H9 (cell line): ENCODE results near the gene RNF186. TPM values are rescaled to one million over a fixed set of nuclear protein-coding genes. Genes with fewer than 3 reads are reported as not detected.

Source experiments
- DNase-seq: peaks from one replicate; pipeline ENCODE4 v3.0.0-alpha.2; 2017
- H2AFZ ChIP-seq: one replicate; pipeline ENCODE4 v1.6.1; 2013; ENCODE audit warnings: mild to moderate bottlenecking, low read length, control low read depth, moderate library complexity
- H2AK5ac ChIP-seq: 2 replicates; pipeline ENCODE4 v1.6.1; 2013; ENCODE audit warnings: low read length, control low read depth, mixed read lengths; ENCODE audit not compliant: insufficient read length
- H2BK120ac ChIP-seq: one replicate; pipeline ENCODE4 v1.6.1; 2013; ENCODE audit warnings: low read depth, mild to moderate bottlenecking, low read length, control low read depth, inconsistent platforms; ENCODE audit not compliant: poor library complexity, severe bottlenecking
- H2BK12ac ChIP-seq: 2 replicates; pipeline ENCODE4 v1.6.1; 2013; ENCODE audit warnings: low read length, control low read depth, mixed read lengths, low read depth; ENCODE audit not compliant: insufficient read length
- H2BK15ac ChIP-seq: 2 replicates; pipeline ENCODE4 v1.6.1; 2013; ENCODE audit warnings: low read depth, low read length, control low read depth
- H2BK20ac ChIP-seq: one replicate; pipeline ENCODE4 v1.6.1; 2013; ENCODE audit warnings: low read depth, mild to moderate bottlenecking, low read length, control low read depth, inconsistent platforms; ENCODE audit not compliant: poor library complexity, severe bottlenecking
- H2BK5ac ChIP-seq: 2 replicates; pipeline ENCODE4 v1.6.1; 2013; ENCODE audit warnings: low read length, control low read depth, mixed read lengths; ENCODE audit not compliant: insufficient read length
- H3K14ac ChIP-seq: 2 replicates; pipeline ENCODE4 v1.6.1; 2013; ENCODE audit warnings: low read length, control low read depth; ENCODE audit not compliant: insufficient read depth
- H3K18ac ChIP-seq: 2 replicates; pipeline ENCODE4 v1.6.1; 2013; ENCODE audit warnings: low read depth, mild to moderate bottlenecking, mixed read lengths, low read length, control low read depth; ENCODE audit not compliant: insufficient read length
- H3K23ac ChIP-seq: 2 replicates; pipeline ENCODE4 v1.6.1; 2013; ENCODE audit warnings: low read length, control low read depth, mixed read lengths, low read depth; ENCODE audit not compliant: insufficient read length
- H3K23me2 ChIP-seq: 2 replicates; pipeline ENCODE4 v1.6.1; 2013; ENCODE audit warnings: low read depth, mild to moderate bottlenecking, mixed read lengths, low read length, control low read depth; ENCODE audit not compliant: insufficient read length, poor library complexity, severe bottlenecking
- H3K27ac ChIP-seq: 2 replicates; pipeline ENCODE4 v1.5.1; 2013; ENCODE audit warnings: low read length, control low read depth, mixed read lengths, low read depth; ENCODE audit not compliant: insufficient read length
- H3K27me3 ChIP-seq: 2 replicates; pipeline ENCODE4 v1.6.1; 2013; ENCODE audit warnings: low read length, control low read depth, inconsistent platforms; ENCODE audit not compliant: insufficient read depth
- H3K4ac ChIP-seq: 2 replicates; pipeline ENCODE4 v1.6.1; 2013; ENCODE audit warnings: low read depth, mild to moderate bottlenecking, control low read depth, inconsistent platforms, low read length, moderate library complexity
- H3K4me1 ChIP-seq: 2 replicates; pipeline ENCODE4 v1.6.1; 2013; ENCODE audit warnings: low read length, control low read depth, inconsistent platforms; ENCODE audit not compliant: insufficient read depth
- H3K4me2 ChIP-seq: 2 replicates; pipeline ENCODE4 v1.6.1; 2013; ENCODE audit warnings: low read length, control low read depth, mixed read lengths; ENCODE audit not compliant: insufficient read length, insufficient read depth
- H3K56ac ChIP-seq: 2 replicates; pipeline ENCODE4 v1.6.1; 2013; ENCODE audit warnings: low read depth, mild to moderate bottlenecking, mixed read lengths, low read length, control low read depth; ENCODE audit not compliant: insufficient read length
- H3K79me1 ChIP-seq: 2 replicates; pipeline ENCODE4 v1.6.1; 2013; ENCODE audit warnings: low read depth, mild to moderate bottlenecking, moderate library complexity, low read length, control low read depth, inconsistent platforms; ENCODE audit not compliant: insufficient read depth, poor library complexity, severe bottlenecking
- H3K79me2 ChIP-seq: 2 replicates; pipeline ENCODE4 v1.6.1; 2013; ENCODE audit warnings: low read length, control low read depth, inconsistent platforms; ENCODE audit not compliant: insufficient read depth
- H3K9ac ChIP-seq: 2 replicates; pipeline ENCODE4 v1.6.1; 2013; ENCODE audit warnings: low read length, control low read depth, mixed read lengths; ENCODE audit not compliant: insufficient read length; ENCODE audit errors: extremely low read depth
- H3K9me3 ChIP-seq: one replicate; pipeline ENCODE4 v1.6.1; 2013; ENCODE audit warnings: low read depth, low read length, inconsistent platforms; ENCODE audit not compliant: control insufficient read depth
- H3T11ph ChIP-seq: one replicate; pipeline ENCODE4 v1.6.1; 2013; ENCODE audit warnings: mild to moderate bottlenecking, low read length, control low read depth, inconsistent platforms
- H4K20me1 ChIP-seq: one replicate; pipeline ENCODE4 v1.6.1; 2013; ENCODE audit not compliant: control insufficient read depth, insufficient read length, insufficient read depth
- H4K5ac ChIP-seq: 2 replicates; pipeline ENCODE4 v1.6.1; 2013; ENCODE audit warnings: low read depth, mild to moderate bottlenecking, mixed read lengths, low read length, control low read depth; ENCODE audit not compliant: insufficient read length
- H4K8ac ChIP-seq: replicated peaks from 2 replicates; pipeline ENCODE4 v1.6.1; 2013; ENCODE audit warnings: low read length, control low read depth, mixed read lengths, low read depth; ENCODE audit not compliant: insufficient read length
- H4K91ac ChIP-seq: 2 replicates; pipeline ENCODE4 v1.6.1; 2013; ENCODE audit warnings: low read depth, mild to moderate bottlenecking, moderate library complexity, mixed read lengths, low read length, control low read depth; ENCODE audit not compliant: insufficient read length
- H3K27ac Mint-ChIP-seq, 3 experiments: 2 replicates in 2 of 3; 3 replicates in 1 of 3; pipeline ENCODE4 v1.8.0; 2020 to 2021; ENCODE audit warnings: mixed read lengths in 3 of 3, mild to moderate bottlenecking in 1 of 3, moderate library complexity in 1 of 3
- H3K27me3 Mint-ChIP-seq: 2 replicates; pipeline ENCODE4 v1.8.0; 2021; ENCODE audit warnings: low read depth, mild to moderate bottlenecking, moderate library complexity, mixed read lengths
- H3K36me3 Mint-ChIP-seq, 3 experiments: 2 replicates in 2 of 3; 3 replicates in 1 of 3; pipeline ENCODE4 v1.8.0; 2020 to 2021; ENCODE audit warnings: low read depth in 3 of 3, mixed read lengths in 3 of 3; ENCODE audit not compliant: insufficient read depth in 1 of 3
- H3K4me1 Mint-ChIP-seq, 2 experiments: 2 replicates each; pipeline ENCODE4 v1.8.0; 2020; ENCODE audit warnings: mixed read lengths in 2 of 2
- H3K4me3 Mint-ChIP-seq, 2 experiments: 2 replicates in 1 of 2; 3 replicates in 1 of 2; pipeline ENCODE4 v1.8.0; 2020 to 2021; ENCODE audit warnings: mild to moderate bottlenecking in 2 of 2, mixed read lengths in 2 of 2, moderate library complexity in 1 of 2
- H3K9me3 Mint-ChIP-seq, 2 experiments: 2 replicates in 1 of 2; 3 replicates in 1 of 2; pipeline ENCODE4 v1.8.0; 2020; ENCODE audit warnings: mild to moderate bottlenecking in 2 of 2, mixed read lengths in 2 of 2, moderate library complexity in 1 of 2
- CTCF ChIP-seq: fragments of 200-600 bp; sonication (generic); conservative IDR thresholded peaks from 3 replicates; pipeline ENCODE4 v1.8.0; 2021; ENCODE audit warnings: antibody characterized with exemption, mild to moderate bottlenecking
- WGBS: extraction: QIAGEN DNeasy Blood & Tissue Kit; methylation state at CpG from one replicate; pipeline ENCODE4 v1.1.7; 2013; ENCODE audit warnings: missing lambda C conversion rate, low lambda C conversion rate, mixed read lengths; ENCODE audit not compliant: insufficient read length; ENCODE audit errors: extremely low coverage; 5-methylcytosine and 5-hydroxymethylcytosine counted together
- total RNA-seq: library from RNA; stranded (reverse); gene quantifications from 2 replicates; pipeline ENCODE4 v1.2.1, GENCODE V29; 2021

The RNF186 gene
- total RNA-seq, 1 experiment from 2014 or later: not detected

- no peak overlapping the region for H3K4me3 Mint-ChIP-seq
- no peak for TF ChIP-seq CTCF
Observed at GRCh38 chr1:19858893-19859292, 43.8 kb upstream of the RNF186 start.

More at GRCh38 chr1:19858893-19859292, 43.8 kb upstream of the RNF186 start:
- no peak overlapping the region for H3K4ac ChIP-seq
- no peaks in the 10 kb centered on the region for H3K23me2 ChIP-seq
- H3K27me3 ChIP-seq: no peaks in the 10 kb centered on the region
- H2BK20ac ChIP-seq: no peak overlapping the region
- H3K9me3 ChIP-seq: no peaks in the 10 kb centered on the region
- no peak overlapping the region for H3K23ac ChIP-seq
- H3T11ph ChIP-seq: no peak overlapping the region
- H2BK120ac ChIP-seq: no peak overlapping the region
- peaks cover 7% of the 10 kb centered on the region for H3K27me3 Mint-ChIP-seq
- no peak overlapping the region for H2BK5ac ChIP-seq
- no peaks in the 10 kb centered on the region for H4K20me1 ChIP-seq
- H3K9ac ChIP-seq: no peak overlapping the region
- no peak overlapping the region for H2AFZ ChIP-seq
- no peak overlapping the region for H4K5ac ChIP-seq
- no peak overlapping the region for H3K14ac ChIP-seq
- no peak overlapping the region for H3K27ac Mint-ChIP-seq
- H3K4me2 ChIP-seq: no peak overlapping the region
- no peak overlapping the region for H3K56ac ChIP-seq
- H3K79me1 ChIP-seq: no peaks in the 10 kb centered on the region
- H4K91ac ChIP-seq: no peak overlapping the region
- no CpG with 5 or more reads among the region's 5 CpGs for WGBS
- H3K27ac ChIP-seq: no peak overlapping the region
- no peak for DNase-seq
- no peak overlapping the region for H2AK5ac ChIP-seq
- H2BK12ac ChIP-seq: no peak overlapping the region
- H4K8ac ChIP-seq: no peak overlapping the region
- H3K36me3 Mint-ChIP-seq: peaks cover 0 to 8% (median 6%) of the 10 kb centered on the region in 3 experiments; a peak in 4 of 7 replicates
- H3K18ac ChIP-seq: no peak overlapping the region
- H3K4me1 ChIP-seq: no peaks in the 10 kb centered on the region
- H3K4me1 Mint-ChIP-seq: peaks cover 8 to 9% of the 10 kb centered on the region in 2 experiments; a peak in 3 of 4 replicates
- no peak overlapping the region for H2BK15ac ChIP-seq
- peaks cover 8 to 10% of the 10 kb centered on the region in 2 experiments for H3K9me3 Mint-ChIP-seq
- no peaks in the 10 kb centered on the region for H3K79me2 ChIP-seq
